ENCODE measurements around the gene SLC19A2.
A peak's percentile ranks its signal among the peaks of the same experiment; 100 is the strongest.
"Not testable (repeated sequence)": the region's sequence is repeated elsewhere in the genome, so short reads cannot be mapped to it uniquely, and the experiment has no call there.

SLC19A2 gene

GRCh38 chr1:169485431-169486280, at the start of gene SLC19A2:
TSS of gene SLC19A2 (minus strand) at chr1:169485944. CDS start at chr1:169485766, 178 bp downstream.
- DNase-seq, result peak; percentile 91 to 93

- no peak for DNase-seq
These were observed 48.9 kb upstream of the SLC19A2 start for GRCh38 chr1:169534653-169535052.

GRCh38 chr1:169533528-169534190, 47.9 kb upstream of the SLC19A2 start:
- not testable (repeated sequence) for DNase-seq

GRCh38 chr1:169530448-169530847, 44.7 kb upstream of the SLC19A2 start:
- DNase-seq, result no peak

DNA sequence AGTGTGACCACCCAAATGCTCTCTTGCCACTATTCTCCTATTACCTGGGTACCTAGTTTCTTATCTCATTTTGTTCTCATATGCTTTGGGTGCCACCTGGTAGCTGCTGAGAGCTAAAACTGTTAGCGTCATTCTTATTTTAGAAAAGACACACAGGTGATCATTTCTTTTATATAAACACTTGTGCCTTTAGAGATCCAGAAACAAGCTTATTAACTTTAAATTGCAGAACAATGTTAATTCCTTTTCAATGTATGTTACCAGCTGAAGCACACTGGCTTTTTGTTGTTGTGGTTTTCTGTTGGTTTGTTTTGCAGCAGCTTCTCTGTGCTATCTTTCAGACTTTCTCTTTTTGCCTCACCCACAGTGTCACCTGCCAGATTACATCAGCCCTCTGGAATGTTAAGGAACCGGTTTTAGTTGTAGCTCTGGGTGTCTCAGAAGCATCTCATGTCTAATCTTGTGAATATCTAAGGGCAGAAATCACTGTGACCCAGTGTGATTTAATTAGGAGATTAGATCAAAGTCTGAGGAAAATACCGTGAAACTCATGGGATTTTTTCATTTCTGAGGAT, 43.4 kb upstream of the SLC19A2 start:
- DNase-seq, result no peak

DNA sequence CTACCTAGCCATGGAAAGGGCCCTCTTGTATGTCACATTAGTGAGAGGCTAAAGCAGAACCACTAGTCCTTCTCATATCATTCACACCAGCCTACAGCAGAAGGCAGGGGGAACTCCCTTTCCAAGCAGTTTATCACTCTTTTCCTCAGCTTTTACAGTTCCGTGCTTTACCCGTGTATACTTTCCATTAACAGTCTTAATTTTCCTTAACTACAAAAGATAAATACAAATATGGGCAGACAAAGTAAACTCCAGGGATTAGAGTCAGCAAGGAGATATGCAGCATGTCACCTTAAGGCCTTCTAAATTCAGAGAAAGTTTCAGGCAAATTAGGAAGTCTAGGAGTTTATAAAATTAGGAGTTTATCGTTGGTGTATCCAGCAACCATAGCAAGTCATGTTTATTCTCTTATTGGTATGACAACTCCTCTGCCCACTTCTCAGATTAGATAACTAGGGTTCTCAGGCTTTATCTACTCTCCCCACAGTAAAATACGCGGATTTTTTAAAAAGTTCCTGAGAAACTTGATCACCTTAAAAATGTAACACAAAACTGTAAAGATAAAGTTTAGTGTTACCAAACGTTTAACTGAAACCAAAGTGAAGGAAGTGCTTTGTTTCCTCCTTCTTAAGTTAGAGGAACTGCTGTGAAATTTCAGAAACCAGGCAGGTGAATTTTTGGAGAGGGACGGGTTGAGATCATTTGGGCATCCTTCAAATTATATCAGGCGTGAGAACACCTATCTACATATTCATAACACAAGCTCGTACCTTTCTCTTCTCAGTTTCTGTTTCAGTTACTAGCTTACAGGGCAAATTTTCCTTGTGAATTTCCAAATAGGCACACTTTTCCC, 42.7 kb upstream of the SLC19A2 start:
- no peak for DNase-seq

- no peak for DNase-seq
These were observed 41.9 kb upstream of the SLC19A2 start for GRCh38 chr1:169527451-169528214.

GRCh38 chr1:169527001-169527400, 41.3 kb upstream of the SLC19A2 start:
- no peak for DNase-seq

GRCh38 chr1:169526120-169526832, 40.5 kb upstream of the SLC19A2 start:
- no peak for DNase-seq

DNA sequence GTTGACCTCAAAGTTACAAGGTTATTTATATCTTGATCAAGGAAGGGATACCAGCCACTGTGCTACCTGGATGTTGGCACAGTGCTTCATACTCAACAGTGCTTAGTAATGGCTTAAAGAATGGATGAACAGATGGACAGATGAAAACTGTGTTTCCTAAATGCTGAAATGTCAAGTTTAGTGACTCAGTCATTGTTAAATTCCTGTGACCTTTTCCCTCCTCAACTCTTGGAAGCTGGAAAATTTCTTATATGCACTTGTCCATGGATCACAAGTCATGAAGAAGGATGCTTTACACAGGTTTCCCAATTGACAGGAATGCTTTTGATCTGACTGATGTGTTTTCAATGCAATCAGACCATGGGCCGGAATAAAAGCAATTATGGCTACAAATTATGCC, 39.6 kb upstream of the SLC19A2 start:
- DNase-seq, result no peak

DNA sequence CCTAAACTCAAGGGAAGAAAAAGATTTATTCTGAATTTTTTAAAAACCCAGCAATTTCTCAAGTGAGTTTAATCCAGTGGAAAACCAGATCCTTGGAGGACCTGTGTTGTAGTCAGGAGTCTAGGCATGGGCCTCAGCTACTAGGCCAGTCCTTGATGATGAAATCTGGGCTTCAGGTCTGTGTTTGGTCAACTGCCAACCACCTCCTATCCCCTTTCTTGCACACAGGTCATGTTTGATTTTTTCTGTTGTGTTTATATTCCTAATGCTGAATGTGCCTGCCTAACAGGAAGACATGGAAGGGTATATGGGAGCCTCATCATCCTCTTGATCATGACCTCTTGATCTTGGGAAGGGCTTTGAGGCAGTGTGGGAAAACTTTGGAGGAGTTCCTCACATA, 38.2 kb upstream of the SLC19A2 start:
- no peak for DNase-seq

GRCh38 chr1:169521226-169521625, 35.5 kb upstream of the SLC19A2 start:
- DNase-seq, result no peak

DNA sequence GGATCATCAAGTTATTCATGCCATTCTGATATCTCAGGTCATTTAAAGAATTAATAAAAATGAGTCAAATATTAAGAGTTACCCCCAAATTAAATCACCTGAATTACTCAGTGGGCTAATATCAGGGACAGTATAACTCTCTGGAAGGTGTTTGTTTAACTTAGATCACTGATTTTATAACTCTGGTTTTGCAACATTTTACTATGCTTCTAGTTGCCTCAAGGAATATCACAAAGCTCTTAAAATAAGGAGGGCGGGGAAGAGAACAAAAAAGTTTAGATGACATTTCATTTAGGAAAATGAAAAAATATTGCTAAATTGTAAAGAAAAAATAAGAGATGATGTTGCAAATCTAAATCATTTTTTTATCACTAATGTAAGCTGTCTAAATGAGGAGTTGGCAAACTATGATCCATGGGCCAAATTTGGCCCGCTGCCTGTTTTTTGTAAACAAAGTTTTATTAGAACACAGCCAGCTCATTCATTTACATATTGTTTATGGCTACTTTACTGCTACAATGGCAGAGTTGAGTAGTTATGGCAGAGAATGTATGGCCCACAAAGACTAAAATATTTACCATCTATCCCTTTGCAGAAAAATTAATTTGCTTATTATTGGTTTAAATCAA, 31.9 kb upstream of the SLC19A2 start:
- no peak for DNase-seq

- DNase-seq, result no peak
These were observed 29.9 kb upstream of the SLC19A2 start for GRCh38 chr1:169515641-169516040.

GRCh38 chr1:169514566-169515270, 29.0 kb upstream of the SLC19A2 start:
- no peak for DNase-seq

DNA sequence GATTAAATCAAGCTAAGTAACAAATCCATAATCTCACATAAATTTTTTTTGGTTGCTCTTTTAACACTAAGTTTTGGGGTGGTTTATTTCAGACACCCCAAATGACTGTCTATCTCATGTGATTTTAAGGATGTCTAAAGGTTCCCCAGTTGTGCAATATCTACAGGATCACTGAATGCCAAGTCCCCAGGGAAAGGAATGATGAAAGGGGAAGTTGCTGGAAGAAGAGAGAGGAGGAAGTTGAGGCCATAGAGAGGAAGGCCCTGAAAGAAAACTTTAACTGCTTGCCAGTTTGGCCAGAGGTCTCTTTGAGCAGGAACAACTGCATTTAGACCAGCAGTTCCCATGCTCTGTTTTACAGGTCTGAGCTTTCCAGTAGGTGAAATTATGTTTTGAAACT, 27.5 kb upstream of the SLC19A2 start:
- no peak for DNase-seq

DNA sequence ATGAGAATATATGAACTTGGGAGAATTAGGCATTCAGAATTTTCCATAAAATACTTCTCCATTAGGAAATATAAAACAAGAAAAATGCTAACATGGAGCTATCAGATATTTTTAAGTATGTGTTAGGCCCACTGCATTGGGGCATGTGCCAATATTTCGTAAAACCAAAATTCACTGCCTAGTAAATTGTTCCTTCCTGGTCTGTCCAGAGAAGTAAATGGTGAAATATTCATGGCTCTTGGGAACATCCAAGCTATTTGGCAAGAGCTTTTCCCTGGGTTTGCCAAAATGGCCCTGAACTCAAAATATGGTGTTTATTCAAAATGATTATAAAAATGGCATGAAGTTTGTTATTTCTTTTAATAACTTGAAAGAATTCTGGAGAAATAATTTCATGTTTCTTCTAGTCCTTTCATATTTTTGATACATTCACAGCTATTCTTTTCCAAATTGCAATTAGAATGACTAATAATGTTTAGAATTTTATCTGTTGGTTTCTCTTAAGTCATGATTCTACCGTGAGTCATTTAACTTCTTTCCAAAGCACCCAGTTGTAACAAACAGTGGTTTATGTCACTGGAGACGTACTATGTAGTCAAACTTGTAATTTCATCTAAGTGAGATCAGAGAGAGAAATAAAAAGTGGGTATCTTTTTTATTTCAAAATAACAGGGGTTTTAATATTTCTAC, 25.7 kb upstream of the SLC19A2 start:
- DNase-seq, result no peak

- no peak for DNase-seq
These were observed 24.3 kb upstream of the SLC19A2 start for GRCh38 chr1:169510060-169510459.

- DNase-seq, result no peak
These were observed 23.6 kb upstream of the SLC19A2 start for GRCh38 chr1:169509354-169509753.
